ENCODE data around the gene FBXL7. TPM values are rescaled to one million over a fixed set of nuclear protein-coding genes. Genes with fewer than 3 reads are reported as not detected.

FBXL7 gene
- total and polyA plus RNA-seq, 2 of the 8 experiments (the other 6 are each of a cell fraction or from before 2014, with no cell fraction given), result 17.7 to 17.8 TPM

DNA sequence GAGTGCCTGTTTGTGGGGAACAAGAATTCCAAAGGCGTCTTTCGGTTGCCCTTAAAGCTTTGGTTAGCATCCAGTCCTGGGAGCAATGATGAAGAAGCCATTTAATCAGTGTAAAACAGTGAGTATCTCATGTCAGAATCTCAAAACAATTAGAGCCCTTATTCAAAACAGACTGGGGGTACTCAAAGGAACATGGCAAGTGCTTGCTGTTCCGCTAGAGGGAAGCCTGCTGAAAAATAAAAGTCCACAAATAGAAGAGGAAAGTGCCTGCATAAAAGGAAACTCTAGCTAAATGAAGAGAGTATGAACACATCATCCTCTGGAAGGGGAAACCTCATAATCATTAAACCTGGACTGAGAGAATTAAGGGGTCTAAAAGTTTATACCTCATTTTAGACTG is 26.4 kb downstream of the FBXL7 start (continued):
- TF ChIP-seq, protein P1, sequence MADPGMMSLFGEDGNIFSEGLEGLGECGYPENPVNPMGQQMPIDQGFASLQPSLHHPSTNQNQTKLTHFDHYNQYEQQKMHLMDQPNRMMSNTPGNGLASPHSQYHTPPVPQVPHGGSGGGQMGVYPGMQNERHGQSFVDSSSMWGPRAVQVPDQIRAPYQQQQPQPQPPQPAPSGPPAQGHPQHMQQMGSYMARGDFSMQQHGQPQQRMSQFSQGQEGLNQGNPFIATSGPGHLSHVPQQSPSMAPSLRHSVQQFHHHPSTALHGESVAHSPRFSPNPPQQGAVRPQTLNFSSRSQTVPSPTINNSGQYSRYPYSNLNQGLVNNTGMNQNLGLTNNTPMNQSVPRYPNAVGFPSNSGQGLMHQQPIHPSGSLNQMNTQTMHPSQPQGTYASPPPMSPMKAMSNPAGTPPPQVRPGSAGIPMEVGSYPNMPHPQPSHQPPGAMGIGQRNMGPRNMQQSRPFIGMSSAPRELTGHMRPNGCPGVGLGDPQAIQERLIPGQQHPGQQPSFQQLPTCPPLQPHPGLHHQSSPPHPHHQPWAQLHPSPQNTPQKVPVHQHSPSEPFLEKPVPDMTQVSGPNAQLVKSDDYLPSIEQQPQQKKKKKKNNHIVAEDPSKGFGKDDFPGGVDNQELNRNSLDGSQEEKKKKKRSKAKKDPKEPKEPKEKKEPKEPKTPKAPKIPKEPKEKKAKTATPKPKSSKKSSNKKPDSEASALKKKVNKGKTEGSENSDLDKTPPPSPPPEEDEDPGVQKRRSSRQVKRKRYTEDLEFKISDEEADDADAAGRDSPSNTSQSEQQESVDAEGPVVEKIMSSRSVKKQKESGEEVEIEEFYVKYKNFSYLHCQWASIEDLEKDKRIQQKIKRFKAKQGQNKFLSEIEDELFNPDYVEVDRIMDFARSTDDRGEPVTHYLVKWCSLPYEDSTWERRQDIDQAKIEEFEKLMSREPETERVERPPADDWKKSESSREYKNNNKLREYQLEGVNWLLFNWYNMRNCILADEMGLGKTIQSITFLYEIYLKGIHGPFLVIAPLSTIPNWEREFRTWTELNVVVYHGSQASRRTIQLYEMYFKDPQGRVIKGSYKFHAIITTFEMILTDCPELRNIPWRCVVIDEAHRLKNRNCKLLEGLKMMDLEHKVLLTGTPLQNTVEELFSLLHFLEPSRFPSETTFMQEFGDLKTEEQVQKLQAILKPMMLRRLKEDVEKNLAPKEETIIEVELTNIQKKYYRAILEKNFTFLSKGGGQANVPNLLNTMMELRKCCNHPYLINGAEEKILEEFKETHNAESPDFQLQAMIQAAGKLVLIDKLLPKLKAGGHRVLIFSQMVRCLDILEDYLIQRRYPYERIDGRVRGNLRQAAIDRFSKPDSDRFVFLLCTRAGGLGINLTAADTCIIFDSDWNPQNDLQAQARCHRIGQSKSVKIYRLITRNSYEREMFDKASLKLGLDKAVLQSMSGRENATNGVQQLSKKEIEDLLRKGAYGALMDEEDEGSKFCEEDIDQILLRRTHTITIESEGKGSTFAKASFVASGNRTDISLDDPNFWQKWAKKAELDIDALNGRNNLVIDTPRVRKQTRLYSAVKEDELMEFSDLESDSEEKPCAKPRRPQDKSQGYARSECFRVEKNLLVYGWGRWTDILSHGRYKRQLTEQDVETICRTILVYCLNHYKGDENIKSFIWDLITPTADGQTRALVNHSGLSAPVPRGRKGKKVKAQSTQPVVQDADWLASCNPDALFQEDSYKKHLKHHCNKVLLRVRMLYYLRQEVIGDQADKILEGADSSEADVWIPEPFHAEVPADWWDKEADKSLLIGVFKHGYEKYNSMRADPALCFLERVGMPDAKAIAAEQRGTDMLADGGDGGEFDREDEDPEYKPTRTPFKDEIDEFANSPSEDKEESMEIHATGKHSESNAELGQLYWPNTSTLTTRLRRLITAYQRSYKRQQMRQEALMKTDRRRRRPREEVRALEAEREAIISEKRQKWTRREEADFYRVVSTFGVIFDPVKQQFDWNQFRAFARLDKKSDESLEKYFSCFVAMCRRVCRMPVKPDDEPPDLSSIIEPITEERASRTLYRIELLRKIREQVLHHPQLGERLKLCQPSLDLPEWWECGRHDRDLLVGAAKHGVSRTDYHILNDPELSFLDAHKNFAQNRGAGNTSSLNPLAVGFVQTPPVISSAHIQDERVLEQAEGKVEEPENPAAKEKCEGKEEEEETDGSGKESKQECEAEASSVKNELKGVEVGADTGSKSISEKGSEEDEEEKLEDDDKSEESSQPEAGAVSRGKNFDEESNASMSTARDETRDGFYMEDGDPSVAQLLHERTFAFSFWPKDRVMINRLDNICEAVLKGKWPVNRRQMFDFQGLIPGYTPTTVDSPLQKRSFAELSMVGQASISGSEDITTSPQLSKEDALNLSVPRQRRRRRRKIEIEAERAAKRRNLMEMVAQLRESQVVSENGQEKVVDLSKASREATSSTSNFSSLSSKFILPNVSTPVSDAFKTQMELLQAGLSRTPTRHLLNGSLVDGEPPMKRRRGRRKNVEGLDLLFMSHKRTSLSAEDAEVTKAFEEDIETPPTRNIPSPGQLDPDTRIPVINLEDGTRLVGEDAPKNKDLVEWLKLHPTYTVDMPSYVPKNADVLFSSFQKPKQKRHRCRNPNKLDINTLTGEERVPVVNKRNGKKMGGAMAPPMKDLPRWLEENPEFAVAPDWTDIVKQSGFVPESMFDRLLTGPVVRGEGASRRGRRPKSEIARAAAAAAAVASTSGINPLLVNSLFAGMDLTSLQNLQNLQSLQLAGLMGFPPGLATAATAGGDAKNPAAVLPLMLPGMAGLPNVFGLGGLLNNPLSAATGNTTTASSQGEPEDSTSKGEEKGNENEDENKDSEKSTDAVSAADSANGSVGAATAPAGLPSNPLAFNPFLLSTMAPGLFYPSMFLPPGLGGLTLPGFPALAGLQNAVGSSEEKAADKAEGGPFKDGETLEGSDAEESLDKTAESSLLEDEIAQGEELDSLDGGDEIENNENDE (IDR thresholded peaks at IDR 0.05; ENCODE audit: insufficient replicate concordance, low read length), result no peak
- TF ChIP-seq BCL11A (IDR thresholded peaks at IDR 0.05; ENCODE audit: low read depth in 2 of 2, low read length in 2 of 2) (no peak), ASH2L (IDR thresholded peaks at IDR 0.05; ENCODE audit: low read length) (no peak), KDM1A (IDR thresholded peaks at IDR 0.05; ENCODE audit: borderline replicate concordance, low read length) (no peak), SIN3A (conservative IDR thresholded peaks at IDR 0.05 in 1 of 2, IDR thresholded peaks at IDR 0.05 in 1 of 2; ENCODE audit: low read depth in 1 of 2, low read length in 2 of 2) (no peak), KDM4A (IDR thresholded peaks at IDR 0.05; ENCODE audit: low read depth, low read length, severe bottlenecking) (no peak), RFX5 (IDR thresholded peaks at IDR 0.05; ENCODE audit: borderline replicate concordance, low read depth, low read length) (no peak), TBP (IDR thresholded peaks at IDR 0.05; ENCODE audit: low read depth, low read length) (no peak), POU5F1 (IDR thresholded peaks at IDR 0.05; ENCODE audit: low read depth, low read length) (no peak), PHF8 (conservative IDR thresholded peaks at IDR 0.05; ENCODE audit: low read depth, low read length) (no peak)

Data from H1 (cell line).